PC-9 (cell line): ENCODE results near the gene ARL5A. TPM values are rescaled to one million over a fixed set of nuclear protein-coding genes. Genes with fewer than 3 reads are reported as not detected.
A peak's percentile ranks its signal among the peaks of the same experiment; 100 is the strongest.

Experiments used
- BruUV-seq: library from RNA; stranded (reverse); fragments of 400-500 nt; replicated peaks from 2 replicates; lab custom pipeline; 2021; lab: Mats Ljungman, UMichigan
- CTCF ChIA-PET: fragments of 300-600 bp; sonication (Branson Sonifier 250); formaldehyde crosslinking; loops from one replicate; lab custom pipeline; 2022; ENCODE audit warnings: antibody characterized with exemption; lab: Charles Lee
- POLR2A ChIA-PET: fragments of 300-600 bp; sonication (Branson Sonifier 250); formaldehyde crosslinking; loops from one replicate; lab custom pipeline; 2022; ENCODE audit warnings: antibody characterized with exemption; ENCODE audit not compliant: unreplicated experiment; lab: Charles Lee
- DNase-seq, 2 experiments: peaks; one replicate each; pipeline versions ENCODE4 v3.0.0 to v3.0.0-alpha.2; 2015 to 2022; ENCODE audit warnings: mixed read lengths in 1 of 2
- H2AFZ ChIP-seq: fragments of 200-600 bp; sonication (generic); 2 replicates; pipeline ENCODE4 v1.8.1; 2017; ENCODE audit warnings: antibody characterized with exemption
- H3F3A ChIP-seq: fragments of 200-600 bp; sonication (generic); 2 replicates; pipeline ENCODE4 v1.8.1; 2017; ENCODE audit warnings: antibody characterized with exemption, mild to moderate bottlenecking, low read depth; ENCODE audit not compliant: insufficient read depth
- H3K27ac ChIP-seq: fragments of 200-600 bp; sonication (generic); 2 replicates; pipeline ENCODE4 v1.6.1; 2016; ENCODE audit warnings: mixed run types
- H3K27me3 ChIP-seq: fragments of 200-600 bp; sonication (generic); 2 replicates; pipeline ENCODE4 v1.6.1; 2016; ENCODE audit warnings: low read depth, mixed run types; ENCODE audit not compliant: insufficient read depth
- H3K36me3 ChIP-seq: fragments of 200-600 bp; sonication (generic); 2 replicates; pipeline ENCODE4 v1.6.1; 2016; ENCODE audit warnings: low read depth, mixed run types
- H3K4me1 ChIP-seq: fragments of 200-600 bp; sonication (generic); replicated peaks from 2 replicates; pipeline ENCODE4 v1.6.1; 2016; ENCODE audit warnings: mixed run types; ENCODE audit not compliant: insufficient read depth
- H3K4me2 ChIP-seq: fragments of 200-600 bp; sonication (generic); 2 replicates; pipeline ENCODE4 v1.6.1; 2017; ENCODE audit warnings: mixed run types
- H3K4me3 ChIP-seq: fragments of 200-600 bp; sonication (generic); 2 replicates; pipeline ENCODE4 v1.6.1; 2016; ENCODE audit warnings: mixed run types
- H3K79me2 ChIP-seq: fragments of 200-600 bp; sonication (generic); 2 replicates; pipeline ENCODE4 v1.6.1; 2017; ENCODE audit warnings: low read depth, mixed run types
- H3K9me2 ChIP-seq: fragments of 200-600 bp; sonication (generic); 2 replicates; pipeline ENCODE4 v1.8.1; 2017; ENCODE audit warnings: mild to moderate bottlenecking; ENCODE audit not compliant: insufficient read depth
- H3K9me3 ChIP-seq: fragments of 200-600 bp; sonication (generic); 2 replicates; pipeline ENCODE4 v1.8.1; 2016; ENCODE audit warnings: low read depth; ENCODE audit not compliant: insufficient read depth
- H4K20me1 ChIP-seq: fragments of 200-600 bp; sonication (generic); 2 replicates; pipeline ENCODE4 v1.8.1; 2017; ENCODE audit not compliant: insufficient read depth
- CTCF ChIP-seq: fragments of 200-600 bp; sonication (generic); conservative IDR thresholded peaks from 2 replicates; pipeline ENCODE4 v1.6.1; 2017; ENCODE audit warnings: mixed run types, antibody characterized with exemption, mild to moderate bottlenecking, moderate library complexity
- EZH2 ChIP-seq: fragments of 200-600 bp; sonication (generic); IDR thresholded peaks from 2 replicates; pipeline ENCODE4 v1.8.0; 2017; ENCODE audit warnings: antibody characterized with exemption, low read depth
- intact Hi-C: fragments of 100-400 bp; cut with micrococcal nuclease; formaldehyde crosslinking; loops from one replicate; pipeline ENCODE4 v1.10.0; 2022; ENCODE audit not compliant: unreplicated experiment
- total RNA-seq: library from RNA; stranded (reverse); gene quantifications from 2 replicates; pipeline ENCODE4 v1.2.3, GENCODE V29; 2021

The ARL5A gene
- total RNA-seq, 1 experiment from 2014 or later = 36.1 TPM

GRCh38 chr2:151853070-151853758 lies 25.0 kb upstream of the ARL5A start:
- POLR2A ChIA-PET = no interaction called here
- Histone ChIP-seq H3K9me3 (no peaks in the 10 kb centered on the region), H3K36me3 (no peaks in the 10 kb centered on the region), H3K79me2 (no peaks in the 10 kb centered on the region), H2AFZ (no peak overlapping the region), H3K9me2 (no peaks in the 10 kb centered on the region), H3K27me3 (no peaks in the 10 kb centered on the region), H4K20me1 (no peaks in the 10 kb centered on the region), H3K4me3 (no peak overlapping the region), H3K27ac (no peak overlapping the region), H3K4me2 (no peak overlapping the region), H3F3A (no peaks in the 10 kb centered on the region; the same call in 1 of the 2 replicates), H3K4me1 (no peaks in the 10 kb centered on the region; the same call in 1 of the 2 replicates)
- TF ChIP-seq EZH2 (no peak), CTCF (no peak)
- no peak for DNase-seq
- BruUV-seq = no TSS peak
- intact Hi-C loops = no loop called here
- CTCF ChIA-PET = no interaction called here

GRCh38 chr2:151852260-151853069 lies 24.2 kb upstream of the ARL5A start:
- Histone ChIP-seq H3K27ac (no peak overlapping the region), H3K4me1 (no peaks in the 10 kb centered on the region; the same call in 1 of the 2 replicates), H3F3A (no peaks in the 10 kb centered on the region; the same call in 1 of the 2 replicates), H3K4me2 (no peak overlapping the region), H3K36me3 (no peaks in the 10 kb centered on the region), H4K20me1 (no peaks in the 10 kb centered on the region), H3K79me2 (no peaks in the 10 kb centered on the region), H3K4me3 (no peak overlapping the region), H3K9me2 (no peaks in the 10 kb centered on the region), H3K27me3 (no peaks in the 10 kb centered on the region), H3K9me3 (no peaks in the 10 kb centered on the region), H2AFZ (no peak overlapping the region)
- CTCF ChIA-PET = no interaction called here
- intact Hi-C loops = no loop called here
- POLR2A ChIA-PET = interaction anchor here (0.6 kb wide), 1 partner anchor 29 kb away, joined by 46 read pairs; no protein-coding TSS in a partner anchor
- DNase-seq = no peak
- no peak for TF ChIP-seq CTCF
- no peak for TF ChIP-seq EZH2
- BruUV-seq = no TSS peak

GRCh38 chr2:151851761-151852160 lies 23.5 kb upstream of the ARL5A start:
- Histone ChIP-seq H3K27me3 (no peaks in the 10 kb centered on the region), H3K9me2 (no peaks in the 10 kb centered on the region), H3F3A (no peaks in the 10 kb centered on the region; the same call in 1 of the 2 replicates), H4K20me1 (no peaks in the 10 kb centered on the region), H2AFZ (no peak overlapping the region), H3K79me2 (no peaks in the 10 kb centered on the region), H3K9me3 (no peaks in the 10 kb centered on the region), H3K4me3 (no peak overlapping the region), H3K36me3 (no peaks in the 10 kb centered on the region), H3K4me1 (no peaks in the 10 kb centered on the region), H3K27ac (no peak overlapping the region), H3K4me2 (0 out of 2 replicates have a peak overlapping the region, but pooled peaks have one; percentile 14)
- TF ChIP-seq CTCF (no peak), EZH2 (no peak)
- intact Hi-C loops = no loop called here
- peak; percentile 6 to 68 for DNase-seq
- ChIA-PET POLR2A (interaction anchor here (0.6 to 0.7 kb wide), 4 partner anchors 24 to 30 kb away, joined by 5 to 46 read pairs (median 6); partner anchors contain the start of gene ARL5A), CTCF (no interaction called here)
- BruUV-seq = no TSS peak
